DMS 273 treated with DMSO at 0.1 percent for 48 hours (cell line): ENCODE data around the gene CCDC92.

Source experiments
- DNase-seq: peaks from one replicate; lab custom pipeline; 2025; lab: John Stamatoyannopoulos, UW

CCDC92 gene

DNA sequence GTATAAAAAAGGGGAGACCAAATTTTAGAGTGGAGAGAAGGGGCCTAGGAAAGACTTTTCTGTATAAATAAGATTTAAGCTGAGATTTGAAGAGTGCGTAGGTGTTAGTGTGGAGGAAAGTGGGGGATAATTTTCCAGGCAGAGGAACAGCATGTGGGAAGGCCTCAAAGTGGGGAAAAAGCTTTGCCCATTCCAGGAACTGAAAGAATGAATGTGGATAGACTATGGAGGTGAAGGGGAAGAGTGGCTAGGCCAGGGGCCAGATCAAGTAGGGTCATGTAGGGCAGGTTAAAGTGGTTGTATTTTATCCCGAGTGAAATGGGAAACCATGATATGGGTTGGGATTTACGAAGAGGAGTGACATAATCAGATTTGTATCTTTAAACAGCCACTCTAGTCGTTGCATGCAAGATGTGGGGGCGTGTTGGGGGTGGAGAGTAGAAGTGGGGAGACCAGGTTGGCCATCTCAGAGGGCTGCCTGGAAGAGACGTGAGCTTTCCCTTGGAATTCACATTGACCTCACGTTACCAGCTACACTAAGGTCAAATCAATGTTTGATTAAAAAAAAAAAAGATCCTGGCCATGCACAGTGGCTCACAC is 3.7 kb upstream of the CCDC92 start:
- DNase-seq = no peak

DNA sequence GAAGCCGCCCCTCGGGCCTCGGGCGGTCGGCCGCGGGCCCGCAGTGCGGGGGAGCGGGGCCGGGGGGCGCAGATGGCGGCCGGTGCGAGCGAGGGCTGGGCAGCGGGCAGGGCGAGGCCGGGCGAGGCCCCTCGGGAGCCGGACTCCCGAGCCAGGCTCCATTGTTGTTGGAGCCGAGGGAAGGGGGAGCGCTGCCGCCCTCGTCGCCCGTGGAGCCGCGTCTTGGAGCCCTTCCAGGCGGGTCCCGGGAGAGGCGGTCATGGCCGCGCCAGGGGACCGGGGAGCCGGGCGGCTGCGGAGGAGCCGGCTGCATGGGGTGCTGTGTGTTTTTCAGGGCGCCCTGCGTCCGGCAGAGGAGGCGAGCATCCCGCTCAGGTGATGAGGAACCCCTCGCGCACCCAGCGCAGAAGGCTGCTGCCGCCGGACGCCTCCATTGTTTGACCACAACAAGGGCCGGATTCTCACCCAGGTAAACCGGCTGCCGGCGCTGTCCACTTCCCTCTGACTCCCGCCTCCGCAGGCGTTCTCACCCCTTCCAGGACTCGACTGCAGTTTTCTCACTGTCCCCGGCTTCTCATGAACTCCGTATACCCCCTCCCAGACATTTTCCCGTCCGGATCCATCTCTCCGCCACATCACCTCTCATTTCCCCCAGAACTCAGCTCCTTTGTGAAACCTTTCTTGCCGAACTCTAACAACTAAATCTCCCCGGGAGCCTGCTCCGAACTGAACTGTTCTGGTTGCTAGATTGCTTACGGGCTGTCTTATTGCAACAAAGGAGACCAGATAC is 1.1 kb upstream of the CCDC92 start:
- no peak for DNase-seq

DNA sequence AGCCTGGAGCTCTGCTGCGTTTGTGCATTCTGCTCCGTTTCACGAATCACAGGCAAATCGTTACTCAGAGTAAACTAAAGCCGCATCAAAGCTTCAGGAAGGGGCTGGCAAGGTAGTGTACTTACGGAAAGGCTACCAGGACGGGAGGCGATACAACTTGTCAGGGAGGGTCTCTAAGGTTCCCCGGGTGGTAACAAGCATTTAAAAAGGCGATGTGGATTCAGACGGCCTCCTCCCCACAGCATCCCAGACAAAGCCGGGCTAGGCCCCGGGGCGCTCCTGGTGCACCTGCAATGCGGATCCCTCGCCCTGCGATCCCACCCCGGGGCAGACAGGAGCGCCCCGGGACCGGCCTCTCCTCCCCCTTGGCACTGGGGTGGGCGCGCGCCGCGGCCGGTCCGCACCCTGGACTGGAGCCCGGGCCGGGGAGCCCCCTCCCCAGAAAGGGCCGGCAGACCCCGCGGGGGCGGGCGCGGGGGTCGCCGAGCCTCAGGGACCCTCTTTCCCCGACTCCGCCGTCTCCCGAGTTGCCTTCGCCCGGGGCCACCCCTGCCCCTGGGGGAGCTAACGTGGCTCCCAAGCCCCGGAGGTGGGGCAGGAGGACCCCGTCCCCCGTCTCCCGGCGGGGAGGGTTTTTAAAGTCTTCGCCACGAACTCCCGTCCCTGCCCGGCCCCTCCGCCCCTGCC is 718 bp downstream of the CCDC92 start:
- no peak for DNase-seq

DNA sequence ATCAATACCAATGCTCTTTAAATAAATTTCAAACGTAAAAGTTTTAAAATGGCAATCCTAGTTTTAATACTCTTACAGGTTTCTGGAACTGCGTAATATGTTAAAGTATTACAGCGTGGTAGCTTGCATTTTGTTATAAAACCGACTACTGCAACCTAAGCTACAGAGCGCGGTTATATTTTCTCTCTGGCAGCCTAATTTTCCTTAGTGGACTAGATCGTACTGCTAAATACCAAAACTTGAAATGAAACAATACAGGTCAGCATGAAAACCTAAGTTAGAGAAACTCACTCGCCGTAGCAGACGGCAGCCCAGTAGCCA is 1.2 kb downstream of the CCDC92 start:
- no peak for DNase-seq

DNA sequence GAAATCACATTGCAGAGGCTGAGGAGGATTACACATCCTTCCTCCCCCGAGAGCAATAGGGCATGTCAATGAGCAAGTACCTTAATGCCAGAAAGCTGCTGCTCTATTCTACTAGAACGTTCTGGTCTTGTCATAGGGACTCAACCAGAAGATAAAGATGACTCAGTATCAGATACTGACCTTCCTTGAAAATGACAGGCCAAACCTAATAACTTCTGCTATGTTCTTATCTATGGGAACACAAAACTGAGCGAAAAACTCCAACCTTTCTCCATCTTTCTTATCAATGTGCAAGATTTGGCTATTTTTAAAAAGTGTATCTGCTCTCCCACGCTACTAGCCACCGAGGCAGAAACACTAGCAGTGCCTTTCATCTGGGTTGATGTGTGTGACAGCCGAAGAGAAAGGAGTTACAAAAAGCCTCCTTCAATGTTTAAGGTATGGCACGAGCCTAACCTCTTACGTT is 5.5 kb downstream of the CCDC92 start:
- no peak for DNase-seq

DNA sequence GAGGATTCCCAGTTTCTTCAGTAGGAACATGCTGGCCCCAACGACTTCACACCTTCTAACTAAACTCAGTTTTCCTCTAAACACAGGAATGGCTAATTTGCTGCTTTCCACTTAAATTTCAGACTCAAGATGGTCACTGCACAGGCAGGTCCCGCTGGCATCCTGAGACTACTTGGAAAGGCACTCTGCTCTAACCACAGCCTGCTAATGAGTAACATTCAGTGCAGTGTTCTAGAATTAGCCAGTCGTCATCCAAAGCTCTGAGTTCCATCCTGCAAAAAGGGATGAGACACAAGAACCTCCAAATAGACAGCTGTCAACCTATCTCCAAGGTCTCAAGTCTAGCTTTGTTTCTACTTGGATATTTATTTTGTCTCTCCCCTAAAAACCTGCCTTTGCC is 6.0 kb downstream of the CCDC92 start:
- DNase-seq = no peak

DNA sequence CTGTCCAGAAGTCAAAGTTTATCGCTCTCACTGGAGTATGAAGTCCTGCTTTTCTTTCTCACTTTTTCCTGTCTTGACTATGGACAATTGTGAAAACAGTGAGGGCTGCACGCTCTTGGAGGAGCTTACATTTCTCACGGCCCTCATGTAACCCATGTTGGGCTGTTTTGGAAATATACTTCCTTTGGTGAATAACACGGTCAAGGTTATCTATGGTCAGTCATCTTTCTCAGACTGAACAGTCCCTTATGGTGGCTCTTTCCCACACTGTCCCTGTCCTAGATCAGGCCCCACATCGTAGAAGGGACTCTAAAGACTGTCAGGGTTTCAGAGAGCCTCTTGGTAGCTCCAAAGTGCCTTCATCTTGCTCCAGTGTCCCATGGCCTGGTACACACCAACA is 7.2 kb downstream of the CCDC92 start:
- no peak for DNase-seq

DNA sequence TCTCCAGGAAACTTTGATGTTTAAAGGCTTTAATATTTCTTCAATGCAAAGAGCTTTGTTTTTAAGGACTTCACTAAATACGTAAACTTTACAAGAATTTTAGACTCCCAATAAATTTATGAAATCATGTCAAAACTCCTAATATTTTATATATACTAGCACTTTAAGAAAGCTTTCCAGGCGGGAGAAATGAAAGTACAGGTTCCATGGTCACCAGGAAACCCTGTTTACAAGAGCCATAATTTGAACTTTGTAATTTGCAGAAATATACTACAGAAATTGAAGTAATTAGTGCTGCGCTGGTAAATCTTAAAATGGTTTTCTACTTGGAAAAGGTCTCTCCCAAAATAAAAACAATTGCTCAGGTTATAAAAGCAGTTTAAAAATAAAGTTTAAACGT is 8.8 kb downstream of the CCDC92 start:
- DNase-seq = no peak

DNA sequence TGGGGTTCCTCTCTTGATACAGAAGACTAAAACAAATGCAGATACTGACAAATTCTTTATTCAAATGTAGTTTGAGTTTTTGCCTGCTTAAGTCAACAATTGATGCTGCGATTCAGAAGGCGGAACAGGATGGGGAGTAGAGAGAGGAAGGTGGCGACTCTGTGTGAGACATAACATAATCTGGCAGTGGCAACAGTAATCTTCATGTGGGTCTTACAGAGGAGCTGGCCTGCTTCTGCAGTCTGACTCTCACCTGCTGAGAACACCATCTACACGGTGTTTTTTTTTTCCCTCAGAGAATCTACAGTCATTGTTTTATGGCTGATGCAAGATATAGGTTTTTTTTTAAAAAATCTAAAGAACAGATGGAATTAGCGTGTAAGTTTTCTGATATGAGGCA is 10.1 kb downstream of the CCDC92 start:
- no peak for DNase-seq

DNA sequence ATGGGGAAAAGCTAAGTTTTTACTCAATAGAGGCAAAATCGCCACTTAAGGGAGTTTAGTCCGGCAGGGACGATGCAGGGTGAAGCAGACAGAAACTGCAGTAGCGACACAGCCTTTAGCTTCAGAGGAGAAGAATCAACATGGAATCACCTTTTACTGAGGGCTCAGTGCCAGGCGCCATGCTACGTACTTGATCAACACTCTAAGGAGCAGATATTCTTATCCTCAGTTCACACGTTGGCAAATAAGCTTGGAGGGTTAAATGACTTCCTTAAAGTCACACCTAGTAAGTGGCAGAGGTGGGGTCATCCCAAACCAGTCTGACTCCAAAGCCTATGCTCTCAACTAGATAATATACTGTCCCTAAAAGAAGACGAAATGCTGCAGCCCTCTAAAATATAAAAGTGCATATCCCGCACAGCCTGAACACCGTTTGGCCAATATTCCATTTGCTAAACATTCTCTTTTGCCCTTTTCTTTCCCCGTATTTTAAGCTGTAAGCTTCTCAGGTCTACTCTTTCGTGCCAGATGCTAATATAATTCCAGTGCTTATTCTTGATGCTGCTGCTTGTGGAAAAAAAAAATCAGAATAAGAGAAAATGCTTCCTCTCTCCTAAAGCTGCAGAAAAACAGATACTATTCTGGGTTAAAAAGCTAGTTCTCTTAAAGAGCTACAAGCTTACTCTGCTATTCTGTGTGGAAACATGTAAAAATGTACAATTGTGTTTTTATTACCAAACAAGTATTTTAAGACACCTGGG is 10.9 kb downstream of the CCDC92 start:
- DNase-seq = no peak

DNA sequence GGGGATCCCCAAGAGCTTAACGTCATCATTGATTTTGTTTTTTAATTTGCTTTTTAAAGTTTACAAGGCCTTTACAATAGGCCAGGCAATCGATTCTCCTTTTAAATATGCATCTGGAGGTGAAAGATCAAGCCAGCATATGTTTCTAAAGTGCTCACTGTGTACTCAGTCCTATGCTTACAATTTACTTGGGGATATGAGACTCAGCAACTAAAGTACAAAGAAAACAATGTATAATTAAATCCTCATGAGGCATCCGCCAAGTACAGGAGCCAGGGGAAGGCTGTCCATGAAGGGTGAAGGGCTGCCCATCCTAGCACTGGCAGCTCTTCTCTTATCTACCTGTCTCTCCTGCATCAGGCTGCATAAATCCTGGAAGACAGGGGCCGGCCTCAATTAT is 11.8 kb downstream of the CCDC92 start:
- no peak for DNase-seq

DNA sequence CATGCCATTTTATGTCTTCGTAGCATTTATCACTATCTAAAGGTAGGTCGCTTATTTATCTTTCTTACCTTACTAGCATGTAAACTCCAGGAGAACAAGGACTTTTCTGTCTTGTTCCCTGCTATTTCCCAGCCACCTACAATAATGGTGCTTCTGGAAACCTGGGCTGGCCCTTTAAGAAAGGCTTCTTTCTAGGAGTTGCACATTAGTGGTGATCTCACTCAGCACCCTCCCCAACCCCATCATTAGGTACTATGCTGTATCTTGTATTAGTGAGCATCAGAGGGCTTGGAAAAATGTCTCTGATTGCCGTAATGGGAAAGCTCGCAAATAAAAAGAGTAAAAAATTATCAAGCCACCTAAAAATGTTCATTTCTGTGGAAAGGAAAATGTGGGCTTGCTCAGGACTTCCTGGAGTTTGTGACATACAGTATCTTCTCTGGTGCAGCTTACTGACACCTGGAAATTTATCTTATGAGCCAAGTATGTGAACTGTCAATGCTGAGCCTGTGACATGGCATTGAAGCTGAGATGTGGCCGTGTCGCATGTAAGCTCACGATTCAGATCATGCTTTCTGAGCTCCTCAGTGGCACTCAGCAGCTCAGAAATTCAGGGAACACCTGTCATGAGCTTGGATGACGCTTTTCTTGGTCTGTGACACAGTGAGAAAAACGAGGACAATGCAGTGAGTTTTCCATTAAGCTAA is 12.4 kb downstream of the CCDC92 start:
- no peak for DNase-seq

DNA sequence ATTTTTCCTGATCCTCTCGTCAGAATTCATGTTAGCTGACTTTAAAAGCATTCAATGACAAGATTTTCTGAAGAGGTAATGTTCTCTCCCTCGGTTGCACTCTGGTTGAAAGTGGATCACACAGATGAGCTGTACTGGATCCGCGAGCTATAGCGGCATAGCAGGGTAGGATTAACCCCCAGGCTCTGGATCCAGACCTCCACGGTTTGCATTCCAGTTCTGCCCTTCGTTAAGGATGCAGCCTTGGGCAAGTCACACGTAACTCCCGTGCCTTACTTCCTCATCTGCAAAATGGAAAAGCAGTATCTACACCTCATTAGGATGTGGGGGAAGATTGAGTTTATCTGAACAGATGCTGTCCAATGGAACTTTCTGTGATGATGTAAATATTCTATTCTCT is 13.8 kb downstream of the CCDC92 start:
- no peak for DNase-seq

DNA sequence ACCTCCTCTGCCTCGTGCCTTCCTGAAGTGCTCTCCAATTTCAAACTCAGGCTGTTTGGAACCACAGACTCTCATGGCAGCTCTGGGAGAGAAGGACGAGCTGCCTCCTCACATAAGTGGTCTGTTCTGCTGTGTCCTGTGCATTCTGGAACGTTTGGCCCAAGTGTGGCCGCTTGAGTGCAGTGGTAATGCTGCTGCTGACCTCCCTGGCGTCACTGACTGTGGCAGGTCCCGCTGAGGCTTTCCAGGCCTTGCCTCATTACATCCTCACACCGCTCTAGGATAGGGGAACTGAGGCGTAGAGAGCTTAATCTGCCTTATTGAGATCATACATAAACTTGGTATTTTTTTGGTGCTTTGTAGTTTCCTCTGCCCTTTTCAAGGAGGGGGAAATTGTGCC is 14.2 kb downstream of the CCDC92 start:
- no peak for DNase-seq

DNA sequence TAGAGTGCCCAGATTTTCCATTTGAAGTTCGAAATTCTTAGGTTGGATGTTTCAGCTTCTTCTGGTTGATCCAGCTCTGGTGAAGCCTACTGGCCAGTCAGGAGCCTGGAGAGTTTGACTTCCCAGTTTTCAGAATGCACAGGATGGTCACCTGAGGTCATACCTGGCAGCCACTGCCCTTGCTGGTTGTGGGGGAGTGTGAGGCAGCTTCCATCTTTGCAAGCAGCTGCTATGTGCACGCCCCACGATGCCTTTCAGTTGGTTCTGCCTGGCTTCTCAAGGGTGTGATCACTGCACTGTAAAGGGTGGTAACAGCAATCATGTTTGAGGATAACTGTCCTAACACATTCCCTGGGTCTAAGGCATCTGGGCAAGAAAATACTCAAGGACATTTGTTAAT is 15.4 kb downstream of the CCDC92 start:
- no peak for DNase-seq

DNA sequence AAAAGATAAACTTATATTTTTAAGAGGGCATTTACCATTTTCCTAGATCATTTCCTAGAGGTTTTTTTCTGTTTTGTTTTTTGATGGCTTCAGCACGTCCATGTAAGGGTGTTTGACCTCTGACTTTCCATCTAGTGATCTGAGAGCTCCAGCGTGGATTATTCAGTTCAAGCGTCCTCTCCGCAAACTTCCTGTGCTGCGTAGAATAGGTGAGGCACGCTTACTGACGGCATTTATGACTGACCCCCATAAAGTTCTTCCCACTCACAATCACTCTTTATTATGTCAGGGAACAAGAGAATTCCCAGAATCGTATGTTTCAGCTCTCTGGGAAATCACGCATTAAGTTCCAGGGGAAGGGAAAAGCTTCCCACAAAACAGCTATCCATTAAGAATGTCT is 16.4 kb downstream of the CCDC92 start:
- no peak for DNase-seq

DNA sequence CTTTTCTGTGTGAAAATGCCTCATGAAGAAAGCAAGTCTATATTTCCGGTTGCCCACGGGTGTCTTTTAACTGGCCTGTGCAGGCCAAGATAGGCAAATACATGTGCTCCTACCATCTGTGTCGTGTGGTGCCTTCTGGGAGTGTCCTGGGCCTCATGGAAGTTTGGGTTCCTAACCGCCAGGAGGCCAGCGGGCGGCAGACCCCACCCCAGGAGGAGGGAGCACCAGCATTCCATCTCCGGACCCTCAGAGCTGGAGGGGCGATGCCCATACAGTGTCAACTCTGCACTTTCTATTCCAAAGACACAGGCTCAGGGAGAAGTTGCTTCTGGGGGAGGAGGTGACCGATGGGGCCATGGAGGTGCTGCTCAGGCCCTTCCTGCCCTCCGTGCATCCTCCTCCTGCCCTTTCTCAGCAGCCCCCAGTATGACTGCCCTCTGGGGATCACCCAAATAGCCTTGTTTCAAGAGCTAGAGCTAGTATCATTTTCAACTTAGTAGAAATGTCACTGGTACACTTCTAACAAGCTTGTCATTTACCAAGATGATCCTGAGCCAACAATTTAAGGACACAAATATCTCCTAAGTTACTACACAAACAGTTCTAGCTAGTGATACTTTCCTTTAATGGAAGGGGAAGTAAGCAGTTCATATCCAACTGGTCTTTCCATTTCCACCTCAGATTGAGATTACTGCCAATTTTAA is 17.8 kb downstream of the CCDC92 start:
- DNase-seq = no peak

DNA sequence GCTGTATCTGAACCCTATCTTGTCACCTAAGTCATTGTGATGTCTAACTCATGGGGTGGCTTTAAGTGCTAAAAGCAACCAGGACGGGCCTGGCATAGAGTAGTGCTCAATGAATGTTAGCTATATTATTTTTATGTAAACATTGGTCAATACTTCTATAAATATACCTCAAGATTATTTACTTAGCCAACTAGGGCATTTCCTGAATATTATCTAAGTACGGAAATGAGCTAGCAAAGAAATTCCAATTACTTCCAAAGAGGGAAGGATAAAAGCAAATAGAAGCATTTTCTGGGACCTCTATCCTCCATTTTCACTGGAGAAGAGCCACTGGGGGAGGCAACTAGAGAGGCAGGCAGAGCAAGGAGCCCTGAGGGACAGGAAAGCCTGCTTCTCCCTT is 20.6 kb downstream of the CCDC92 start:
- no peak for DNase-seq

DNA sequence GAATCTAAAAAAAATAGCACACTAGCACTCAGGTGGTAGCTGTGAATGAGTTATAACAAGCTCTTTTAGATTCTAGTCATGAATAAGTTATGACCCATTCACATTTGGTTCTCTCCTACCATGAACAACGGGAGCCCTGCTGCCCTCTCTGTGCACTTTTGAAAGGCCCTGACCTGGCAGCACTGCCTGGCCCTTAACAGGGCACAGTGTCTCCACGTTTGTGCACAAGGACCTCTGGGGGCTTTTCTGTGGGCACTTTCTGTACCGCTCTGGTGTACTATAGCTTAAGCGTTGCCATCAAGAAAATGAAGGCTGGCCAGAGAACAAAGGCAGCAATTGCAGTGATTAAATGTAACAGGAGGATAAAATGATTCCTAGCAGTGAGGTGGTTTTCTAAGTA is 21.2 kb downstream of the CCDC92 start:
- no peak for DNase-seq

DNA sequence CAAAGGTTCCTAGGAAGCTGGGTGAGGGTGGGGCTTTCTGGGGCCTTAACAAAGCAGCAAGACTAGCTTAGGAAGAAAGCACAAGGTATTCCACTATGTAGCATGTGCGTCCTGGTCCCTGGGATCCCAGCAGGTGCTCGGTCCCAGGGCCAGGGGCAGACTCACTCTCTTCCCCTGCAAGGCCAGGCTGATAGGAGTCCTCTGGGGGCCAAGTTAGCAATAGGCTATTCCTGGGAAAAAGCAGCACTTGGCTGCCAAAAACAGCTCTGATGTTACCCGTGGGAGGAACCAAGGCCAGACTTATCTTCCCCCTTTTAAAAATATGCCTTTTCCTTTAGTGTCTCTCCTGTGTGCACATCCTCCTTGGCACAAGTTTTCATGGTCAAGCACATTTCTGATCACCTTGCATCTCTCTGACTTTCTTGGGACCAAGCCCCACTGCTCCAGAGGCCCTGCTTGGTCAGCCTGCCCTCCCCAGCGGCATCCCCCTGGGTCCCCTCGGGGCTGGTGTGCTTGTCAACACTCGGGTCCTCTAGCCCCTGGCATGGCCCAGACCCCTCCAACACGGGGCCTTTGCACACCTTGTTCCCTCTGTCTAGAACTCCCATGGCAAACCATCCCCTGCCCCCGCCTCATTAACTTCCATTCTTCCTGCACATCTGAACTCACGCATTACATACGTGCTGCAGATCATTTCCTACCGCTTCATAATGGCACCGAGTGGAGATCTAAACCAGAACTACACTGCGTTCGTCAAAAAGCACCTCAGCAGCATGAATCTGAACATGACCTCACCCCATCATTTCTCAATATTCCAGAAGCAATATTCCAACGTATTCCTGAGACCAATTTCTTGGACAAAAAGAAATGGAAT is 21.9 kb downstream of the CCDC92 start:
- no peak for DNase-seq

DNA sequence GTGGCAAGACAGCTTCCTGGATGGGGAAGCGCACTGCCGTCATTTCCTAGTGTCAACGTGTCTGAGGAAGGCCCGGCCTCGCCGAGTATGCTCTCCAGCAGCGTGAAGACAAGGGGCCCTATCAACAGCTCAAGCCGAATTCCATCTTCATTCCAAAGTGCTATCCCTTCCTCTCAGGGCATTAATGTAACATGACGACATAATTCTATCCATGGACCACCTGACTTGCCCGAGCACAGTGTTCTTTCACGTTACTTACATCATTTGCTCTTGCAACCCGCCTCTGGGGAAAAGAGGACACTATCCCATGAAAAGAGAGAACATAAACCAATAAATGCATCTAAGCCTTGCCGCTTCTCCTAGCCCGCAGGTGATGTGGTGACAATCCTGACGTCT is 22.9 kb downstream of the CCDC92 start:
- DNase-seq = no peak
